ENCODE data around the gene EGLN1. TPM values are rescaled to one million over a fixed set of nuclear protein-coding genes. Genes with fewer than 3 reads are reported as not detected.
A peak's percentile ranks its signal among the peaks of the same experiment; 100 is the strongest.
"Not testable (repeated sequence)": the region's sequence is repeated elsewhere in the genome, so short reads cannot be mapped to it uniquely, and the experiment has no call there.

The EGLN1 gene
- total RNA-seq, result 30.3 TPM

- peak; percentile 88 for DNase-seq (ENCODE audit: low spot score)
Observed at GRCh38 chr1:231421971-231422797, at the start of gene EGLN1. EGLN1 (minus strand) TSS chr1:231422287; CDS start chr1:231421888, 399 bp downstream.

GRCh38 chr1:231471500-231471899, 49.4 kb upstream of the EGLN1 start:
- DNase-seq (ENCODE audit: low spot score), result not testable (repeated sequence)

DNA sequence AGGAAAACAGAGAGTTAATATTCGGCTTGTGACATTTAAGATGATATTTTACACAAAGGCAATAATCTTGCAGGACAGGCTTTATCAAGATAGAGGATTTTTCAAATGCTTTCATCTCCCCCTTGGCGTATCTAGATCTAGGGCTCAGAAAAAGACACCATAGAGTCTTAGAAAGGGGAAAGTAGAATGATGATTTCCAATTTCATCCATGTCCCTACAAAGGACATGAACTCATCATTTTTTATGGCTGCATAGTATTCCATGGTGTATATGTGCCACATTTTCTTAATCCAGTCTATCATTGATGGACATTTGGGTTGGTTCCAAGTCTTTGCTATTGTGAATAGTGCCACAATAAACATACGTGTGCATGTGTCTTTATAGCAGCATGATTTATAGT, 48.9 kb upstream of the EGLN1 start:
- not testable (repeated sequence) for DNase-seq (ENCODE audit: low spot score)

- DNase-seq (ENCODE audit: low spot score), result no peak
Observed at GRCh38 chr1:231467986-231468385, 45.9 kb upstream of the EGLN1 start.

DNA sequence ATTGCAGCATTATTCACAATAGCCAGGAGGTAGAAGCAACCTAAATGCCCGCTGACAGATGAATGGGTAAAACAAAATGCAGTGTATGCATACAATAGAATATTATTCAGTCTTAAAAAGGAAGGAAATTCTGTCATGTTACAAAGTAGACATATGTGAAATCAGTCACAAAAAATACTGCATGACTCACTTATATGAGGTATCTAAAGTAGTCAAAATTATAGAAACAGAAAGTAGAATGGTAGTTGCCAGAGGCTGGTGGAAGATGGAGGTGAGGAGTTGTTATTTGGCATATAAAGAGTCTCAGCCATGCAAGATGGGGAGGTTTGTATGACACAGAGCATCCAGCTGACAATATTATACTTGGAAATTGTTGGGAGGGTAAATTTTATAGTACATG, 43.0 kb upstream of the EGLN1 start:
- no peak for DNase-seq (ENCODE audit: low spot score)

- no peak for DNase-seq (ENCODE audit: low spot score)
Observed at GRCh38 chr1:231463541-231463940, 41.5 kb upstream of the EGLN1 start.

DNA sequence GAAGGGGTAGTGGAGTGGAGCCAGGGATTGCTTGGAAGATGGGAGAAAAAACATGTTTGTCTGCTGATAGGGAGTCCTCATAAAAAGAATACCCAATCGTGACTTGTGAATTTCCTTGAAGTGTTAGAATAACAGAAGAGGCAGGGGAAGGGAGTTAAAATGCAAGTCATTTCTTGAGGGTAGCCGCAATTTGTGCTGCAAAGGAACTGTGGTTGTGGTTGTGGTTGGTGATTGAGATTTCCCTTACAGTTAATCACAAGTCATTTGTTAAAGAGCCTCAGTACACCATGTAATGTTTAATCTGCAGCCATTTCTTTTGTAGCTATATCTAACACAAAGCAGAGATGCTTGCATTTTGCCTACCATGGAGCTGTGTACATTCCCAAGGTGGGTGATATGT, 38.5 kb upstream of the EGLN1 start:
- no peak for DNase-seq (ENCODE audit: low spot score)

- not testable (repeated sequence) for DNase-seq (ENCODE audit: low spot score)
Observed at GRCh38 chr1:231459438-231459837, 37.4 kb upstream of the EGLN1 start.

GRCh38 chr1:231457956-231458355, 35.9 kb upstream of the EGLN1 start:
- DNase-seq (ENCODE audit: low spot score), result not testable (repeated sequence)

GRCh38 chr1:231454133-231454532, 32.0 kb upstream of the EGLN1 start:
- not testable (repeated sequence) for DNase-seq (ENCODE audit: low spot score)

- DNase-seq (ENCODE audit: low spot score), result no peak
Observed at GRCh38 chr1:231446138-231446537, 24.1 kb upstream of the EGLN1 start.

DNA sequence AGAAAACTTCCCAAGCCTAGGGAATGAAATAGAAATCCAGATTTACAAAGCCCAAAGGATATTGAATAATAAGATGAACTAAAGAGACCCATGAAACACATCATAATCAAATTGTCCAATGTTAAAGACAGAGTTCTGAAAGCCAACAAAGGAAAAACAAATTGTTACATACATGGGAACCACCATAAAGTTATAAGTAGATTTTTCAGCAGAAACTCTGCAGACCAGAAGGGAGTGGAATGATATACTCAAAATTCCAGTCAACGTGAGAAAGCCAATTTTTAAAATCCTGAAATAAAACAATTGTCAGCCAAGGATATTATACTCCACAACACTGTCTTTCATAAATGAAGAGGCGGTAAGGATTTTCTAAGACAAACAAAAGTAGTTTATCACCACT, 22.0 kb upstream of the EGLN1 start:
- DNase-seq (ENCODE audit: low spot score), result no peak

DNA sequence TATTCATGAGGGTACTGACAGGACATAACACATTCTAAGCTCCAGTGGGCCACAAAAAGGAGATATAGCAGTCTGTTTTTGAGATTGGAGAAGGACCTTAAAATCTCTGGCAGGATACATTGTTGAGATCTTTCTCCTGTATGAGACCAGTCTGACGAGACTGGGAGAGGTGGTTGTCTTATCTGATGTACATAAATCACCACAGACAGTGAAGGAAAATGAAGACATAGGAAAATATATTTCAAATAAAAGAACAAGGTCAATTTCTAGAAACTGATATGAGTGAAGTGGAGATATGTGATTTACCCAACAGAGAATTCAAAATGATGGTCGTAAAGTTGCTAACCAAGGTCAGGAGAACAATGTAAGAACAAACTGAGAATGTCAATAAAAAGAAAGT, 21.3 kb upstream of the EGLN1 start:
- DNase-seq (ENCODE audit: low spot score), result no peak

GRCh38 chr1:231442735-231443134, 20.6 kb upstream of the EGLN1 start:
- no peak for DNase-seq (ENCODE audit: low spot score)

- no peak for DNase-seq (ENCODE audit: low spot score)
Observed at GRCh38 chr1:231432996-231433395, 10.9 kb upstream of the EGLN1 start.

DNA sequence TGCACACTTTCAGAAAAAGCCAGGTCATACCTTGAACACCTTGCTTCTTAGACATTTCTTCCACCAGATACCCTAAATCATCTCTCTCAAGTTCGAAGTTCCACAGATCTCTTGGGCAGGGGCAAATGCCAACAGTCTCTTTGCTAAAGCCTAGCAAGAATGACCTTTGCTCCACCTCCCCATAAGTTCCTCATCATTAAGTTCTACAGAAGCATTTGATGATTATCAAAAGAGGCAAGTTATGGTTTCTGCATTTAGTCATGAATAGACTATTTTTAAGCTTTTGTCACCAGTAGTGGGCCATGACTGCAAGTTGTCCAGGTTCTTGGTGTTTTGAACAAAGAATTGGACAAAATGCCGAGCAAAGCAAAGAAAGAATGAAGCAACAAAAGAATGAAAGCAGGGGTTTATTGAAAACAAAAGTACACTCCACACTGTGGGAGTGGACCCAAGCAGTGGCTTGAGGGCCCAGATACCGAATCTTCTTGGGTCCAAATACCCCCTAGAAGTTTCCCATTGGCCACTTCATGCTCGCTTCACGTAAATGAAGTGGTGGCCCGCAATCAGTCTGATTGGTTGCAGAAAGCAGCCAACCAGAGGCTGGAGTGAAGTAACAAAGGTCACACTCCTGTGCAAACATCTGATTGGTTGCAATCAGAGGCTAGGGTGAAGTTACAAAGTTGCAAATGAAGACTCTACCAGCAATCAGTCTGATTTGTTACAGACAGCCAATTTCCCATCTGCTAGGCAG, 9.8 kb upstream of the EGLN1 start:
- DNase-seq (ENCODE audit: low spot score), result no peak

GRCh38 chr1:231430678-231431352, 8.7 kb upstream of the EGLN1 start:
- DNase-seq (ENCODE audit: low spot score), result not testable (repeated sequence)

DNA sequence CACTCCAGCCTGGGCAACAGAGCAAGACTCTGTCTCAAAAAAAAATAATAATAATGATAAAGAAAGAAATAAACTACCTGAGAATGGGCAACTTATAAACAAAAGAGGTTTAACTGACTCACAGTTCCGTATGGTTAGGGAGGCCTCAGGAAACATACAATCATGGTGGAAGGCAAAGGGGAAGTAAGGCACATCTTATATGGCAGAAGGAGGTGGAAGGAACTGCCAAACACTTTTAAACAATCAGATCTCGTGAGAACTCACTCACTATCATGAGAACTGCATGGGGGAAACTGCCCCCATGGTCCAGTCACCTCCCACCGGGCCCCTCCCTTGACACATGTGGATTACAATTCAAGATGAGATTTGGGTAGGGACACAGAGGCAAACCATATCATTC, 6.3 kb upstream of the EGLN1 start:
- no peak for DNase-seq (ENCODE audit: low spot score)

GRCh38 chr1:231424950-231425805, 3.1 kb upstream of the EGLN1 start:
- DNase-seq (ENCODE audit: low spot score), result no peak

DNA sequence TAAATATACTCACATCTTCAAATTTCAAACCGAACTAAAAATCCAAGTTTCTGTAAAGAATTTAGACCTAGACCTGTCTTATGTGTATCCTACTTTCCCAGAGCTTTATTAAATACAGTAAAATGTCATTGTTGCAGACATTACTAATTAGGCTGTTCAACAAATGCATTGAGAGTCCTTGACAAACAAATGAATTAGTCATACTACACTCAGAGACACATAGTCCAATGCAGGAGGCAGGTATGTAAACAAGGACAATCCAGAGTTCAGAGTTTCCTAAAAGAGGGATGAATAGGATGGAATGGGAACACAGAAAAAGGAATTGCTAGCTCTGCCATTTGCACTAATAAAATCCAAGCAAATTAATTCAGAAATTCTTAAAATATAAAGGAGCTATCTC, 1.6 kb upstream of the EGLN1 start:
- no peak for DNase-seq (ENCODE audit: low spot score)

DNA sequence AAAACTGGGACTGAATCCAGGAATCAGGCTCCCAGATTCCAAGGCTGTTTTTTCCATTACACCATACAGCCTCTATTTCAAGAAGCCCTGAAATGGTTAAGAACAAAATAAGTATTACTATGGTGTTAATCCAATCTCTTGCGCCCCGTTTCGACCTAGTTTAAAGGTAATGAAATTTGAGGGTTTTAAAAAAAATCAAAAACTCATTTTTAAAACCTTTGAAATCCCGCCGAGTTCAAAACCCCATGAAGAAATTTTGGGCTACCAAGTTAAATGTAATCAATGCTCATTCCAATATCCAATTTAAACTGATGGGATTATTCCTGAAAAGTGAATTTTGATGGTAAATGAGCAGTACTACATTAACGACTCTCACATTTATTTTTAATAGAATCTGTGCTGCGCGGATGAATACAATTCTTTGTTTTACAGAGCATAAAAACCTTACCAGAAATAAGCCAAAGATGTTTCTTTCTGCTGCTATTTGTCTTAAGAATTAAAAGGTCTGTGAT, 767 bp upstream of the EGLN1 start:
- DNase-seq (ENCODE audit: low spot score), result no peak
